K562 (cell line): Measurements from ENCODE around the gene CD300LG. TPM values are rescaled to one million over a fixed set of nuclear protein-coding genes. Genes with fewer than 3 reads are reported as not detected.

Experiments used
- ATAC-seq: fragments of 200-7000 bp; cut with Tn5 transposase; 3 replicates; pipeline ENCODE4 v1.9.1; 2020; ENCODE audit warnings: moderate library complexity
- BruUV-seq: library from RNA; stranded (reverse); fragments of 400-500 nt; replicated peaks from 2 replicates; lab custom pipeline; 2021; lab: Mats Ljungman, UMichigan
- CTCF ChIA-PET: fragments of 300-600 bp; formaldehyde crosslinking; extraction: SDS; loops from one replicate; lab custom pipeline; 2021; ENCODE audit warnings: low intra/inter-chr PET ratio; lab: Yijun Ruan, JAX
- POLR2A ChIA-PET: fragments of 300-600, 350-650 bp; sonication (Branson Sonifier 250); formaldehyde crosslinking; extraction: SDS; loops from one replicate; lab custom pipeline; 2021; ENCODE audit warnings: antibody characterized with exemption, inconsistent platforms; lab: Yijun Ruan, JAX
- DNase-seq, 4 experiments: peaks; one replicate each; pipeline versions ENCODE4 v3.0.0 to v3.0.0-alpha.2; 2011 to 2018; ENCODE audit warnings: low spot score in 3 of 4, mixed read lengths in 3 of 4; ENCODE audit errors: extremely low read depth in 1 of 4
- FAIRE-seq: peaks from 2 replicates; lab custom pipeline; 2011; peaks lifted over from hg19 to GRCh38; lab: Jason Lieb, UNC
- H2AFZ ChIP-seq: 2 replicates; pipeline ENCODE4 v1.6.0; 2011; ENCODE audit warnings: low read depth, low read length, control low read depth, inconsistent platforms
- H3K27ac ChIP-seq: fragments of 200-600 bp; 3 replicates; pipeline ENCODE4 v1.8.0; 2011; ENCODE audit warnings: low read depth, mild to moderate bottlenecking, control low read depth, inconsistent platforms, low read length, moderate library complexity, mixed read lengths; ENCODE audit errors: extremely low read depth
- H3K27me3 ChIP-seq, 2 experiments: fragments of 300-600 bp in 1 of 2; 2 replicates in 1 of 2; 3 replicates in 1 of 2; pipeline versions ENCODE4 v1.6.0 to v1.8.0; 2011; ENCODE audit warnings: inconsistent platforms in 2 of 2, low read length in 2 of 2, mild to moderate bottlenecking in 1 of 2, mixed read lengths in 1 of 2, moderate library complexity in 1 of 2; ENCODE audit not compliant: control insufficient read depth in 2 of 2, insufficient read depth in 2 of 2
- H3K36me3 ChIP-seq: fragments of 300-600 bp; 3 replicates; pipeline ENCODE4 v1.8.0; 2011; ENCODE audit warnings: mild to moderate bottlenecking, low read length, inconsistent platforms; ENCODE audit not compliant: control insufficient read depth, insufficient read depth
- H3K4me1 ChIP-seq, 2 experiments: fragments of 200-600 bp in 1 of 2; replicated peaks in 1 of 2; 2 replicates in 1 of 2; 3 replicates in 1 of 2; pipeline versions ENCODE4 v1.5.1 to v1.8.0; 2011; ENCODE audit warnings: inconsistent platforms in 2 of 2, low read length in 2 of 2, mild to moderate bottlenecking in 1 of 2, mixed read lengths in 1 of 2, moderate library complexity in 1 of 2; ENCODE audit not compliant: control insufficient read depth in 2 of 2, insufficient read depth in 2 of 2
- H3K4me2 ChIP-seq: 2 replicates; pipeline ENCODE4 v1.6.1; 2011; ENCODE audit warnings: low read length, control low read depth, inconsistent platforms, mixed read lengths; ENCODE audit not compliant: insufficient read depth
- H3K4me3 ChIP-seq: fragments of 200-600 bp; sonication (generic), shearing (Covaris generic); 2 replicates; pipeline ENCODE4 v1.5.1; 2016; ENCODE audit warnings: control low read depth, inconsistent platforms
- H3K79me2 ChIP-seq: fragments of 200-600 bp; 3 replicates; pipeline ENCODE4 v1.8.0; 2011; ENCODE audit warnings: low read length, inconsistent platforms; ENCODE audit not compliant: control insufficient read depth, insufficient read depth
- H3K9ac ChIP-seq, 2 experiments: 2 replicates each; pipeline versions ENCODE4 v1.6.0 to v1.6.1; 2011; ENCODE audit warnings: low read depth in 2 of 2, low read length in 2 of 2, control low read depth in 1 of 2, inconsistent platforms in 1 of 2, mild to moderate bottlenecking in 1 of 2, mixed read lengths in 1 of 2; ENCODE audit not compliant: insufficient read depth in 1 of 2
- H3K9me1 ChIP-seq: one replicate; pipeline ENCODE4 v1.6.0; 2011; ENCODE audit warnings: inconsistent platforms, mild to moderate bottlenecking, low read length, moderate library complexity; ENCODE audit not compliant: control insufficient read depth, insufficient read depth
- H3K9me3 ChIP-seq: replicated peaks from 2 replicates; pipeline ENCODE4 v1.5.1; 2011; ENCODE audit warnings: low read depth, low read length, inconsistent platforms; ENCODE audit not compliant: control insufficient read depth, insufficient read depth
- H4K20me1 ChIP-seq: replicated peaks from 2 replicates; pipeline ENCODE4 v1.6.1; 2011; ENCODE audit warnings: low read length, inconsistent platforms, mixed read lengths; ENCODE audit not compliant: control insufficient read depth, insufficient read depth
- NELFE ChIP-seq: IDR thresholded peaks from 2 replicates; pipeline ENCODE4 v1.6.1; 2011; ENCODE audit warnings: mild to moderate bottlenecking; ENCODE audit not compliant: insufficient read depth, insufficient read length
- ZFP36 ChIP-seq: fragments of 150-350 bp; IDR thresholded peaks from 2 replicates; pipeline ENCODE4 v1.6.1; 2018; ENCODE audit warnings: low read length, low read depth; ENCODE audit not compliant: partially characterized antibody
- WGBS: fragments of 100-300 bp; shearing (Covaris generic); methylation state at CpG from one replicate; pipeline ENCODE4 v1.1.6; 2016; ENCODE audit warnings: low coverage, mixed read lengths; ENCODE audit not compliant: insufficient coverage; ENCODE audit errors: missing lambda C conversion rate; 5-methylcytosine and 5-hydroxymethylcytosine counted together
- in situ Hi-C: fragments of 300-500 bp; cut with MboI; formaldehyde crosslinking; loops from 4 replicates; pipeline ENCODE4 v1.15.0; 2018; ENCODE audit warnings: inconsistent platforms, mixed read lengths
- intact Hi-C: fragments of 100-400 bp; cut with micrococcal nuclease; formaldehyde crosslinking; loops from 2 replicates; pipeline ENCODE4 v1.14.2; 2022
- polyA plus RNA-seq, 8 experiments: library from polyadenylated mRNA; depleted of rRNA in 4 of 8; stranded (reverse) in 5 of 8; unstranded in 3 of 8; fragments of >200 nt; fragmentation: Nextera tagmentation in 2 of 8; fragmentation: Illumina TruSeq in 1 of 8; extraction: Ambion mirVana in 2 of 8; extraction: Trizol in 1 of 8; gene quantifications; 2 replicates each; pipeline versions ENCODE4 v1.2.1 to v1.2.3, GENCODE V29; 2011 to 2014; ENCODE audit warnings: inconsistent platforms in 1 of 8, missing spikeins in 1 of 8
- total RNA-seq, 7 experiments: library from RNA; depleted of rRNA in 6 of 7; stranded (reverse); fragments of >200 nt in 6 of 7; fragmentation: Illumina TruSeq in 2 of 7; extraction: Trizol in 2 of 7; gene quantifications; 2 replicates each; pipeline versions ENCODE4 v1.2.1 to v1.2.3, GENCODE V29; 2011 to 2021; ENCODE audit warnings: low replicate concordance in 1 of 7
- TF ChIP-seq, protein P1 (sequence below): sonication (generic); formaldehyde crosslinking; IDR thresholded peaks from 2 replicates; pipeline ENCODE4 v1.8.1; 2023; ENCODE audit warnings: mild to moderate bottlenecking, missing genetic modification reagents

The CD300LG gene
- total and polyA plus RNA-seq, 9 of the 15 experiments (the other 6 are each of a cell fraction or from before 2014, with no cell fraction given) = not detected

DNA sequence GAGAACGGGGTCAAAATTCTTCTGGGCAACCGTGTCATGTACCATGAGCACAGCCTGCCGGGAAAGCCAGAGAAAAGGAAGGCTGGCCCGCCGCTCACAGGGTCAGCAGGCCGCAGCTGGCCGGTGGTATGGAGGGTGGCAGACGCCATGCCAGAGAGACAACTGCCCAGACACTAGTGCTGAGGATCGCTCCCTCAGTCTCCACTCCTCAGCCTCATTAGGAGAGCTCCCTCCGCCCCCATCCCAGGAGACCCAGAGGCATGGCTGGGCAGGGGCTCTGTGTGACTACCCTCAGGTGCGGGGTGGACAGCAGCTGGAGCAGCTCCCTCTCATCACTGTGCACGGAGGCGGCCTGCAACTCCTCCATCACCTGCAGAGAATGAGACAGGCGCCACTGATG lies 17.2 kb upstream of the CD300LG start (continued):
- TF ChIP-seq, protein P1, sequence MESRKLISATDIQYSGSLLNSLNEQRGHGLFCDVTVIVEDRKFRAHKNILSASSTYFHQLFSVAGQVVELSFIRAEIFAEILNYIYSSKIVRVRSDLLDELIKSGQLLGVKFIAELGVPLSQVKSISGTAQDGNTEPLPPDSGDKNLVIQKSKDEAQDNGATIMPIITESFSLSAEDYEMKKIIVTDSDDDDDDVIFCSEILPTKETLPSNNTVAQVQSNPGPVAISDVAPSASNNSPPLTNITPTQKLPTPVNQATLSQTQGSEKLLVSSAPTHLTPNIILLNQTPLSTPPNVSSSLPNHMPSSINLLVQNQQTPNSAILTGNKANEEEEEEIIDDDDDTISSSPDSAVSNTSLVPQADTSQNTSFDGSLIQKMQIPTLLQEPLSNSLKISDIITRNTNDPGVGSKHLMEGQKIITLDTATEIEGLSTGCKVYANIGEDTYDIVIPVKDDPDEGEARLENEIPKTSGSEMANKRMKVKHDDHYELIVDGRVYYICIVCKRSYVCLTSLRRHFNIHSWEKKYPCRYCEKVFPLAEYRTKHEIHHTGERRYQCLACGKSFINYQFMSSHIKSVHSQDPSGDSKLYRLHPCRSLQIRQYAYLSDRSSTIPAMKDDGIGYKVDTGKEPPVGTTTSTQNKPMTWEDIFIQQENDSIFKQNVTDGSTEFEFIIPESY (CRISPR knock-in tag) = no peak
- TF ChIP-seq, all 486 proteins: peak for 0

DNA sequence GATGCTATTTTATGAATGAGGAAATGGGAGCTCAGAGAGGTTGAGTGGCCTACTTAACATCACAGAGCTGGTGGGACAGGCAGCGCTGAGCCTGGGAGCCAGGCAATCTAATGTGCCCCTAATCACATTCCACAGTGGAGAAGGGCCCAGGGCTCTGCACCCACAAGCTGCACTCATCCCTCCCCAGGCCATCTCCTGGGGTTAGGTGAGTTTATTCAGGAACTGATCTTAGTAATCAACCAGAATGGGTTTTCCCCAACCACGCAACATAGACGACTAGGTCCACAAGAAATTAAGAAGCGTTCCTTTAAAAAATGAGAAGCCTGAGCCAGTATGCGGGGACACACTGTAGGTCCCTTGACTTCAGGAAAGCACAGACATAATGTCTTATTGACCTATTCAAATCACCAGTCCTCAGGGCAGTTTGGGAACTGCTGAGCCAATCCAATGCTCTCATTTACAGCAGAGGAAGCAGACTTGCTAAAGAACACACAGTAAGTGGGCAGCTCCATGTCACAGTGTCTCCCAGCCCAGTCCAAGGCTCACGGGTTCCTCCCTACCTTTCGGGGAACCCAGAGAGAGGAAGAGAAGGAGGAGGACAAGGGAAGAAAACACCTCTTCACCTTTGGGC lies 16.4 kb upstream of the CD300LG start:
- H3K9me1 ChIP-seq = no peaks in the 10 kb centered on the region
- no peak for ATAC-seq
- FAIRE-seq = no peak

More for the DNA sequence above, 16.4 kb upstream of the CD300LG start:
- Histone ChIP-seq H3K27me3 (peaks cover 0 to 10% of the 10 kb centered on the region in 2 experiments; a peak in 1 of 5 replicates), H3K9me3 (peaks cover 5% of the 10 kb centered on the region), H4K20me1 (no peaks in the 10 kb centered on the region; the same call in 1 of the 2 replicates), H3K79me2 (no peaks in the 10 kb centered on the region), H3K27ac (no peak overlapping the region), H3K36me3 (peaks cover 4% of the 10 kb centered on the region; the same call in 2 of the 3 replicates), H3K4me2 (no peak overlapping the region), H3K4me3 (no peak overlapping the region), H3K4me1 (peaks cover 5 to 22% of the 10 kb centered on the region in 2 experiments), H3K9ac (no peak overlapping the region), H2AFZ (no peak overlapping the region)
- in situ Hi-C loops (no loop called here), intact Hi-C loops (no loop called here)
- 72% methylated on average over 6 of the region's 7 CpGs for whole genome bisulfite sequencing
- ChIA-PET POLR2A (interaction anchor here (0.6 to 5.7 kb wide), 8 partner anchors 10 to 82 kb away, joined by 3 to 32 read pairs (median 4); no protein-coding TSS in a partner anchor), CTCF (no interaction called here)
- no TSS peak for BruUV-seq
- no peak for DNase-seq
- TF ChIP-seq NELFE (no peak), ZFP36 (peak; percentile 7)
